ENCODE measurements around the gene ADAMTS3. TPM values are rescaled to one million over a fixed set of nuclear protein-coding genes. Genes with fewer than 3 reads are reported as not detected.

Gene ADAMTS3
- total RNA-seq, 2 donors from 2014 or later = 5.8 to 13.0 TPM

- DNase-seq = no peak
- H3K36me3 ChIP-seq (ENCODE audit: control insufficient read depth, insufficient read depth, low read length) = no peaks in the 10 kb centered on the region
- Mint-ChIP-seq H3K4me3 (no peak overlapping the region), H3K36me3 (ENCODE audit: low read depth) (no peaks in the 10 kb centered on the region), H3K4me1 (peaks cover 4% of the 10 kb centered on the region), H3K9me3 (no peaks in the 10 kb centered on the region), H3K27ac (no peak overlapping the region), H3K27me3 (ENCODE audit: insufficient read depth) (no peaks in the 10 kb centered on the region)
- 68% methylated on average over 4 of the region's 4 CpGs; no CpG with 5 or more reads in 1 of the 2 experiments for WGBS, 2 experiments (ENCODE audit: insufficient coverage in 1 of 2, insufficient read length in 1 of 2)
- H3K27ac ChIP-seq (ENCODE audit: low read depth, low read length) = no peak overlapping the region
- no peak overlapping the region for H3K9ac ChIP-seq (ENCODE audit: extremely low read depth, low read length, poor library complexity, severe bottlenecking)
- no peaks in the 10 kb centered on the region for H3K9me3 ChIP-seq (ENCODE audit: control insufficient read depth, low read length)
- H3K4me3 ChIP-seq (ENCODE audit: low read length) = no peak overlapping the region
- no peaks in the 10 kb centered on the region for H3K4me1 ChIP-seq (ENCODE audit: control insufficient read depth, insufficient read depth, low read length)
- no peaks in the 10 kb centered on the region for H3K27me3 ChIP-seq (ENCODE audit: control insufficient read depth, insufficient read depth, low read length, poor library complexity, severe bottlenecking)
- TF ChIP-seq CTCF (conservative IDR thresholded peaks at IDR 0.05) = no peak
Observed at GRCh38 chr4:72448231-72448630, 120.8 kb downstream of the ADAMTS3 start.

- H3K27ac Mint-ChIP-seq = no peak overlapping the region
- H3K27ac ChIP-seq (ENCODE audit: low read depth, low read length) = no peak overlapping the region
- WGBS, 2 experiments (ENCODE audit: insufficient coverage in 1 of 2, insufficient read length in 1 of 2) = 84 to 90% methylated on average over 2 to 3 of the region's 3 CpGs
- TF ChIP-seq CTCF (conservative IDR thresholded peaks at IDR 0.05) = no peak
- H3K27me3 Mint-ChIP-seq (ENCODE audit: insufficient read depth) = no peaks in the 10 kb centered on the region
- no peak for DNase-seq
- peaks cover 4% of the 10 kb centered on the region for H3K4me1 Mint-ChIP-seq
- H3K4me1 ChIP-seq (ENCODE audit: control insufficient read depth, insufficient read depth, low read length) = no peaks in the 10 kb centered on the region
- no peak overlapping the region for H3K9ac ChIP-seq (ENCODE audit: extremely low read depth, low read length, poor library complexity, severe bottlenecking)
- H3K4me3 Mint-ChIP-seq = no peak overlapping the region
- no peaks in the 10 kb centered on the region for H3K36me3 ChIP-seq (ENCODE audit: control insufficient read depth, insufficient read depth, low read length)
- H3K9me3 Mint-ChIP-seq = no peaks in the 10 kb centered on the region
- H3K9me3 ChIP-seq (ENCODE audit: control insufficient read depth, low read length) = no peaks in the 10 kb centered on the region
- no peaks in the 10 kb centered on the region for H3K27me3 ChIP-seq (ENCODE audit: control insufficient read depth, insufficient read depth, low read length, poor library complexity, severe bottlenecking)
- H3K4me3 ChIP-seq (ENCODE audit: low read length) = no peak overlapping the region
- no peaks in the 10 kb centered on the region for H3K36me3 Mint-ChIP-seq (ENCODE audit: low read depth)
Observed at GRCh38 chr4:72446353-72447055, 122.5 kb downstream of the ADAMTS3 start.

- no peak for DNase-seq
- H3K27ac Mint-ChIP-seq = no peak overlapping the region
- no peaks in the 10 kb centered on the region for H3K27me3 ChIP-seq (ENCODE audit: control insufficient read depth, insufficient read depth, low read length, poor library complexity, severe bottlenecking)
- 94 to 100% methylated on average over 1 of the region's 1 CpG for WGBS, 2 experiments (ENCODE audit: insufficient coverage in 1 of 2, insufficient read length in 1 of 2)
- H3K27ac ChIP-seq (ENCODE audit: low read depth, low read length) = no peak overlapping the region
- no peaks in the 10 kb centered on the region for H3K27me3 Mint-ChIP-seq (ENCODE audit: insufficient read depth)
- H3K4me1 Mint-ChIP-seq = peaks cover 4% of the 10 kb centered on the region
- no peak overlapping the region for H3K4me3 ChIP-seq (ENCODE audit: low read length)
- no peaks in the 10 kb centered on the region for H3K4me1 ChIP-seq (ENCODE audit: control insufficient read depth, insufficient read depth, low read length)
- H3K36me3 ChIP-seq (ENCODE audit: control insufficient read depth, insufficient read depth, low read length) = no peaks in the 10 kb centered on the region
- no peak overlapping the region for H3K4me3 Mint-ChIP-seq
- H3K36me3 Mint-ChIP-seq (ENCODE audit: low read depth) = no peaks in the 10 kb centered on the region
- H3K9me3 Mint-ChIP-seq = no peaks in the 10 kb centered on the region
- no peaks in the 10 kb centered on the region for H3K9me3 ChIP-seq (ENCODE audit: control insufficient read depth, low read length)
- no peak overlapping the region for H3K9ac ChIP-seq (ENCODE audit: extremely low read depth, low read length, poor library complexity, severe bottlenecking)
- TF ChIP-seq CTCF (conservative IDR thresholded peaks at IDR 0.05) = no peak
Observed at GRCh38 chr4:72444092-72444491, 124.9 kb downstream of the ADAMTS3 start.
